Measurements from ENCODE around the gene ARFGEF2. TPM values are rescaled to one million over a fixed set of nuclear protein-coding genes. Genes with fewer than 3 reads are reported as not detected.
"Not testable (repeated sequence)": the region's sequence is repeated elsewhere in the genome, so short reads cannot be mapped to it uniquely, and the experiment has no call there.

The ARFGEF2 gene
- polyA plus RNA-seq, 4 donors, result 27.1 to 30.8 (median 28.9) TPM

- DNase-seq (ENCODE audit: low read depth in 4 of 4, low spot score in 3 of 4), result no peak
Measured at GRCh38 chr20:48949304-48950170, 28.0 kb downstream of the ARFGEF2 start.

- DNase-seq (ENCODE audit: low read depth in 4 of 4, low spot score in 3 of 4), result no peak
Measured at GRCh38 chr20:48951041-48951440, 29.5 kb downstream of the ARFGEF2 start.

GRCh38 chr20:48951646-48952045, 30.1 kb downstream of the ARFGEF2 start:
- DNase-seq (ENCODE audit: low read depth in 4 of 4, low spot score in 3 of 4), result no peak

GRCh38 chr20:48952656-48953055, 31.1 kb downstream of the ARFGEF2 start:
- no peak for DNase-seq (ENCODE audit: low read depth in 4 of 4, low spot score in 3 of 4)

- DNase-seq (ENCODE audit: low read depth in 4 of 4, low spot score in 3 of 4), result no peak
Measured at GRCh38 chr20:48953653-48954052, 32.1 kb downstream of the ARFGEF2 start.

- DNase-seq (ENCODE audit: low read depth in 4 of 4, low spot score in 3 of 4), result no peak
Measured at GRCh38 chr20:48956052-48956451, 34.5 kb downstream of the ARFGEF2 start.

GRCh38 chr20:48957053-48957481, 35.6 kb downstream of the ARFGEF2 start:
- no peak for DNase-seq (ENCODE audit: low read depth in 4 of 4, low spot score in 3 of 4)

GRCh38 chr20:48957533-48957932, 36.0 kb downstream of the ARFGEF2 start:
- no peak for DNase-seq (ENCODE audit: low read depth in 4 of 4, low spot score in 3 of 4)

GRCh38 chr20:48958743-48959142, 37.2 kb downstream of the ARFGEF2 start:
- DNase-seq (ENCODE audit: low read depth in 4 of 4, low spot score in 3 of 4), result no peak

GRCh38 chr20:48959899-48960550, 38.5 kb downstream of the ARFGEF2 start:
- DNase-seq (ENCODE audit: low read depth in 4 of 4, low spot score in 3 of 4), result no peak

- no peak for DNase-seq (ENCODE audit: low read depth in 4 of 4, low spot score in 3 of 4)
Measured at GRCh38 chr20:48962421-48962820, 40.9 kb downstream of the ARFGEF2 start.

GRCh38 chr20:48962976-48963771, 41.7 kb downstream of the ARFGEF2 start:
- no peak for DNase-seq (ENCODE audit: low read depth in 4 of 4, low spot score in 3 of 4)

GRCh38 chr20:48965189-48965910, 43.8 kb downstream of the ARFGEF2 start:
- no peak for DNase-seq (ENCODE audit: low read depth in 4 of 4, low spot score in 3 of 4)

GRCh38 chr20:48970681-48971365, 49.3 kb downstream of the ARFGEF2 start:
- DNase-seq (ENCODE audit: low read depth in 4 of 4, low spot score in 3 of 4), result no peak

- DNase-seq (ENCODE audit: low read depth in 4 of 4, low spot score in 3 of 4), result no peak
Measured at GRCh38 chr20:48971956-48972355, 50.4 kb downstream of the ARFGEF2 start.

GRCh38 chr20:48972816-48973215, 51.3 kb downstream of the ARFGEF2 start:
- no peak for DNase-seq (ENCODE audit: low read depth in 4 of 4, low spot score in 3 of 4)

GRCh38 chr20:48975955-48976354, 54.4 kb downstream of the ARFGEF2 start:
- no peak for DNase-seq (ENCODE audit: low read depth in 4 of 4, low spot score in 3 of 4)

GRCh38 chr20:48979980-48980379, 58.5 kb downstream of the ARFGEF2 start:
- DNase-seq (ENCODE audit: low read depth in 4 of 4, low spot score in 3 of 4), result not testable (repeated sequence)

GRCh38 chr20:48983423-48984400, 62.2 kb downstream of the ARFGEF2 start:
- peak in 1 of 4 donors; percentile 7 for DNase-seq (ENCODE audit: low read depth in 4 of 4, low spot score in 3 of 4)
